ENCODE measurements around the gene INTS7.
"Not testable (repeated sequence)": the region's sequence is repeated elsewhere in the genome, so short reads cannot be mapped to it uniquely, and the experiment has no call there.

INTS7 gene

GRCh38 chr1:212039622-212040021 lies 4.3 kb upstream of the INTS7 start:
- DNase-seq (ENCODE audit: low read depth in 1 of 2, low spot score in 1 of 2): no peak

- no peak for DNase-seq (ENCODE audit: low read depth in 1 of 2, low spot score in 1 of 2)
Observed at GRCh38 chr1:212037900-212038299, 2.5 kb upstream of the INTS7 start.

- DNase-seq (ENCODE audit: low read depth in 1 of 2, low spot score in 1 of 2): no peak
Observed at GRCh38 chr1:212035835-212036605, 663 bp upstream of the INTS7 start.

GRCh38 chr1:212034516-212035122 lies 738 bp downstream of the INTS7 start:
- DNase-seq (ENCODE audit: low read depth in 1 of 2, low spot score in 1 of 2): no peak

- no peak for DNase-seq (ENCODE audit: low read depth in 1 of 2, low spot score in 1 of 2)
Observed at GRCh38 chr1:212030936-212031528, 4.3 kb downstream of the INTS7 start.

GRCh38 chr1:212027727-212028126 lies 7.6 kb downstream of the INTS7 start:
- not testable (repeated sequence) for DNase-seq (ENCODE audit: low read depth in 1 of 2, low spot score in 1 of 2)

GRCh38 chr1:212024469-212025149 lies 10.7 kb downstream of the INTS7 start:
- DNase-seq (ENCODE audit: low read depth in 1 of 2, low spot score in 1 of 2): no peak

GRCh38 chr1:212022908-212023307 lies 12.4 kb downstream of the INTS7 start:
- DNase-seq (ENCODE audit: low read depth in 1 of 2, low spot score in 1 of 2): not testable (repeated sequence)

GRCh38 chr1:212021563-212021962 lies 13.8 kb downstream of the INTS7 start:
- DNase-seq (ENCODE audit: low read depth in 1 of 2, low spot score in 1 of 2): no peak

- no peak for DNase-seq (ENCODE audit: low read depth in 1 of 2, low spot score in 1 of 2)
Observed at GRCh38 chr1:212020975-212021374, 14.4 kb downstream of the INTS7 start.

GRCh38 chr1:212013672-212014071 lies 21.7 kb downstream of the INTS7 start:
- no peak for DNase-seq (ENCODE audit: low read depth in 1 of 2, low spot score in 1 of 2)

- peak; percentile 34 to 61 for DNase-seq (ENCODE audit: low read depth in 1 of 2, low spot score in 1 of 2)
Observed at GRCh38 chr1:212012034-212012740, 23.2 kb downstream of the INTS7 start.

- no peak for DNase-seq (ENCODE audit: low read depth in 1 of 2, low spot score in 1 of 2)
Observed at GRCh38 chr1:212010004-212010403, 25.4 kb downstream of the INTS7 start.

- no peak for DNase-seq (ENCODE audit: low read depth in 1 of 2, low spot score in 1 of 2)
Observed at GRCh38 chr1:212009561-212009960, 25.8 kb downstream of the INTS7 start.

- no peak for DNase-seq (ENCODE audit: low read depth in 1 of 2, low spot score in 1 of 2)
Observed at GRCh38 chr1:212007886-212008285, 27.5 kb downstream of the INTS7 start.

- no peak for DNase-seq (ENCODE audit: low read depth in 1 of 2, low spot score in 1 of 2)
Observed at GRCh38 chr1:212007178-212007577, 28.2 kb downstream of the INTS7 start.

- no peak for DNase-seq (ENCODE audit: low read depth in 1 of 2, low spot score in 1 of 2)
Observed at GRCh38 chr1:212004895-212005608, 30.3 kb downstream of the INTS7 start.

- no peak for DNase-seq (ENCODE audit: low read depth in 1 of 2, low spot score in 1 of 2)
Observed at GRCh38 chr1:212002536-212002935, 32.8 kb downstream of the INTS7 start.

GRCh38 chr1:211997426-211997825 lies 37.9 kb downstream of the INTS7 start:
- DNase-seq (ENCODE audit: low read depth in 1 of 2, low spot score in 1 of 2): not testable (repeated sequence)

- no peak for DNase-seq (ENCODE audit: low read depth in 1 of 2, low spot score in 1 of 2)
Observed at GRCh38 chr1:211991695-211992094, 43.7 kb downstream of the INTS7 start.
